ENCODE data around the gene H6PD. TPM values are rescaled to one million over a fixed set of nuclear protein-coding genes. Genes with fewer than 3 reads are reported as not detected.

H6PD gene
- total and polyA plus RNA-seq, 9 of the 15 experiments (the other 6 are each of a cell fraction or from before 2014, with no cell fraction given) = 0.04 to 2.5 (median 0.95) TPM

DNA sequence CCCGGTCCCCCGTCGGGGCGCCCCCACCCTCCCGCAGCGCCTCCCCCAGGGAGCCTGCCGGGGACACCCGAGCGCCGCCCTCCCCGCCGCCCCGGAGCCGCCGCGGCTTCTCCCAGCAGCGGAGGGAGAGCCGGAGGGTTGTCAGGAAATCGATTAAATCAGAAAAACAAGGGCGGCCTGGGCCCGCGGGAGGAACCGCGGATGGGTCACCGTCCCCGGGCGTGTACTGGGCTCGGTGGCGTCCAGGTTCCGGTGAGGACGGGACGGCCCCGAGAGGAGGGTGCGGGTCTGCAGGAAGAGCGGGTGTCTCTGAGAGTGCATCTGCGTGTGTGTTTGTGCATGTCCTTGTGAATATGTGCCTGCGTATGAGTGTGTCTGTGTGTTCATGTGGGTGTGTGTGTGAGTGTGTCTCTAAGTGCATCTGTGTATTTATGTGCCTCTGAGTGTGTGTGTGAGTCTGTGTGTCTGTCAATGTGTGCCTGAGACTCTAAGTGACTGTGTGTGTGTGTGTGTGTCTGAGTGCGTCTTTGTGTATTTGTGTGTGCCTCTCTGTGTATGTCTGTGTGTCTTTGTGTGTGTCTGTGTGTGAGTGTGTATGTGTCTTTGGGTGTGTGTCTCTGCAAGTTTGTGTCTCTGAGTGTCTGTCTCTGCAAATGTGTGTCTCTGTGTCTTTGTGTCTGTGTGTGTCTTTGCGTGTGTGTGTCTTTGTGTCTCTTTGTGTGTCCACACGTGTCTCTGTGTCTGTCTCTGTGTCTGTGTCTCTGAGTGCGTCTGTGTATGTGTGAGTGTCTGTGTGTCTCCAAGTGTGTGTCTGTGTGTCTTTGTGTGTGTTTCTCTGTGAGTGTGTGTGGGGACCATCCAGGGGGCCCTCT, 59.2 kb downstream of the H6PD start (continued):
- TF ChIP-seq, protein P1, sequence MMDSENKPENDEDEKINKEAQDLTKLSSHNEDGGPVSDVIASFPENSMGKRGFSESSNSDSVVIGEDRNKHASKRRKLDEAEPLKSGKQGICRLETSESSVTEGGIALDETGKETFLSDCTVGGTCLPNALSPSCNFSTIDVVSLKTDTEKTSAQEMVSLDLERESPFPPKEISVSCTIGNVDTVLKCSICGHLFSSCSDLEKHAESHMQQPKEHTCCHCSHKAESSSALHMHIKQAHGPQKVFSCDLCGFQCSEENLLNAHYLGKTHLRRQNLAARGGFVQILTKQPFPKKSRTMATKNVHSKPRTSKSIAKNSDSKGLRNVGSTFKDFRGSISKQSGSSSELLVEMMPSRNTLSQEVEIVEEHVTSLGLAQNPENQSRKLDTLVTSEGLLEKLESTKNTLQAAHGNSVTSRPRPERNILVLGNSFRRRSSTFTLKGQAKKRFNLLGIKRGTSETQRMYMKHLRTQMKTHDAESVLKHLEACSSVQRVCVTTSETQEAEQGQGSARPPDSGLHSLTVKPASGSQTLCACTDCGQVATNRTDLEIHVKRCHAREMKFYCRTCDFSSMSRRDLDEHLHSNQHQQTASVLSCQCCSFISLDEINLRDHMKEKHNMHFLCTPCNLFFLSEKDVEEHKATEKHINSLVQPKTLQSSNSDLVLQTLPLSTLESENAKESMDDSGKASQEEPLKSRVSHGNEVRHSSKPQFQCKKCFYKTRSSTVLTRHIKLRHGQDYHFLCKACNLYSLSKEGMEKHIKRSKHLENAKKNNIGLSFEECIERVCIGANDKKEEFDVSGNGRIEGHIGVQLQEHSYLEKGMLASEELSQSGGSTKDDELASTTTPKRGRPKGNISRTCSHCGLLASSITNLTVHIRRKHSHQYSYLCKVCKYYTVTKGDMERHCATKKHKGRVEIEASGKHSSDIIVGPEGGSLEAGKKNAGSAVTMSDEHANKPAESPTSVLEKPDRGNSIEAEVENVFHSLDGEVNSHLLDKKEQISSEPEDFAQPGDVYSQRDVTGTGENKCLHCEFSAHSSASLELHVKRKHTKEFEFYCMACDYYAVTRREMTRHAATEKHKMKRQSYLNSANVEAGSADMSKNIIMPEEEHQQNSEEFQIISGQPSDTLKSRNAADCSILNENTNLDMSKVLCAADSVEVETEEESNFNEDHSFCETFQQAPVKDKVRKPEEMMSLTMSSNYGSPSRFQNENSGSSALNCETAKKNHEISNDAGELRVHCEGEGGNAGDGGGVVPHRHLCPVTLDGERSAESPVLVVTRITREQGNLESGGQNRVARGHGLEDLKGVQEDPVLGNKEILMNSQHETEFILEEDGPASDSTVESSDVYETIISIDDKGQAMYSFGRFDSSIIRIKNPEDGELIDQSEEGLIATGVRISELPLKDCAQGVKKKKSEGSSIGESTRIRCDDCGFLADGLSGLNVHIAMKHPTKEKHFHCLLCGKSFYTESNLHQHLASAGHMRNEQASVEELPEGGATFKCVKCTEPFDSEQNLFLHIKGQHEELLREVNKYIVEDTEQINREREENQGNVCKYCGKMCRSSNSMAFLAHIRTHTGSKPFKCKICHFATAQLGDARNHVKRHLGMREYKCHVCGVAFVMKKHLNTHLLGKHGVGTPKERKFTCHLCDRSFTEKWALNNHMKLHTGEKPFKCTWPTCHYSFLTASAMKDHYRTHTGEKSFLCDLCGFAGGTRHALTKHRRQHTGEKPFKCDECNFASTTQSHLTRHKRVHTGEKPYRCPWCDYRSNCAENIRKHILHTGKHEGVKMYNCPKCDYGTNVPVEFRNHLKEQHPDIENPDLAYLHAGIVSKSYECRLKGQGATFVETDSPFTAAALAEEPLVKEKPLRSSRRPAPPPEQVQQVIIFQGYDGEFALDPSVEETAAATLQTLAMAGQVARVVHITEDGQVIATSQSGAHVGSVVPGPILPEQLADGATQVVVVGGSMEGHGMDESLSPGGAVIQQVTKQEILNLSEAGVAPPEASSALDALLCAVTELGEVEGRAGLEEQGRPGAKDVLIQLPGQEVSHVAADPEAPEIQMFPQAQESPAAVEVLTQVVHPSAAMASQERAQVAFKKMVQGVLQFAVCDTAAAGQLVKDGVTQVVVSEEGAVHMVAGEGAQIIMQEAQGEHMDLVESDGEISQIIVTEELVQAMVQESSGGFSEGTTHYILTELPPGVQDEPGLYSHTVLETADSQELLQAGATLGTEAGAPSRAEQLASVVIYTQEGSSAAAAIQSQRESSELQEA (IDR thresholded peaks at IDR 0.05; ENCODE audit: low read depth) = 0 out of 2 replicates have a peak, but pooled peaks have one; percentile 39
- TF ChIP-seq MAFF (IDR thresholded peaks at IDR 0.05; ENCODE audit: low read length) = no peak
- no peak for TF ChIP-seq HNRNPH1 (optimal IDR thresholded peaks at IDR 0.05; ENCODE audit: low read depth, low read length)
- peak; percentile 17; the same call in 1 of the 2 replicates for TF ChIP-seq TOE1 (IDR thresholded peaks at IDR 0.05; ENCODE audit: borderline replicate concordance)
- no peak for TF ChIP-seq TOE1 (CRISPR knock-in tag; IDR thresholded peaks at IDR 0.05; ENCODE audit: borderline replicate concordance, low read depth)
- no peak for TF ChIP-seq ZNF41 (CRISPR knock-in tag; conservative IDR thresholded peaks at IDR 0.05)
- peak; percentile 18; the same call in 1 of the 2 replicates for TF ChIP-seq CXXC5 (CRISPR knock-in tag; IDR thresholded peaks at IDR 0.05)
- no peak for TF ChIP-seq ZNF311 (CRISPR knock-in tag; IDR thresholded peaks at IDR 0.05)
- TF ChIP-seq ZNF561 (CRISPR knock-in tag; conservative IDR thresholded peaks at IDR 0.05) = no peak
- no peak for TF ChIP-seq ZFX (CRISPR knock-in tag; IDR thresholded peaks at IDR 0.05)
- peak; percentile 26; the same call in 1 of the 2 replicates for TF ChIP-seq NCOA6 (IDR thresholded peaks at IDR 0.05)
- no peak for TF ChIP-seq TFAM (CRISPR knock-in tag; conservative IDR thresholded peaks at IDR 0.05)
- no peak for TF ChIP-seq TCF7L2 (IDR thresholded peaks at IDR 0.05; ENCODE audit: low read depth, low read length)
- TF ChIP-seq, protein P2, sequence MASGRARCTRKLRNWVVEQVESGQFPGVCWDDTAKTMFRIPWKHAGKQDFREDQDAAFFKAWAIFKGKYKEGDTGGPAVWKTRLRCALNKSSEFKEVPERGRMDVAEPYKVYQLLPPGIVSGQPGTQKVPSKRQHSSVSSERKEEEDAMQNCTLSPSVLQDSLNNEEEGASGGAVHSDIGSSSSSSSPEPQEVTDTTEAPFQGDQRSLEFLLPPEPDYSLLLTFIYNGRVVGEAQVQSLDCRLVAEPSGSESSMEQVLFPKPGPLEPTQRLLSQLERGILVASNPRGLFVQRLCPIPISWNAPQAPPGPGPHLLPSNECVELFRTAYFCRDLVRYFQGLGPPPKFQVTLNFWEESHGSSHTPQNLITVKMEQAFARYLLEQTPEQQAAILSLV (tag; IDR thresholded peaks at IDR 0.05) = no peak
- TF ChIP-seq, protein P3, sequence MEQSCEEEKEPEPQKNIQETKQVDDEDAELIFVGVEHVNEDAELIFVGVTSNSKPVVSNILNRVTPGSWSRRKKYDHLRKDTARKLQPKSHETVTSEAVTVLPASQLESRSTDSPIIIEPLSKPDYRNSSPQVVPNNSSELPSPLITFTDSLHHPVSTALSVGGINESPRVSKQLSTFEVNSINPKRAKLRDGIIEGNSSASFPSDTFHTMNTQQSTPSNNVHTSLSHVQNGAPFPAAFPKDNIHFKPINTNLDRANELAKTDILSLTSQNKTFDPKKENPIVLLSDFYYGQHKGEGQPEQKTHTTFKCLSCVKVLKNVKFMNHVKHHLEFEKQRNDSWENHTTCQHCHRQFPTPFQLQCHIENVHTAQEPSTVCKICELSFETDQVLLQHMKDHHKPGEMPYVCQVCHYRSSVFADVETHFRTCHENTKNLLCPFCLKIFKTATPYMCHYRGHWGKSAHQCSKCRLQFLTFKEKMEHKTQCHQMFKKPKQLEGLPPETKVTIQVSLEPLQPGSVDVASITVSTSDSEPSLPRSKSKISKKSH (CRISPR knock-in tag; IDR thresholded peaks at IDR 0.05) = no peak
- no peak for TF ChIP-seq ZNF695 (CRISPR knock-in tag; IDR thresholded peaks at IDR 0.05)
